Measurements from ENCODE around the gene ALKBH3.

DNA sequence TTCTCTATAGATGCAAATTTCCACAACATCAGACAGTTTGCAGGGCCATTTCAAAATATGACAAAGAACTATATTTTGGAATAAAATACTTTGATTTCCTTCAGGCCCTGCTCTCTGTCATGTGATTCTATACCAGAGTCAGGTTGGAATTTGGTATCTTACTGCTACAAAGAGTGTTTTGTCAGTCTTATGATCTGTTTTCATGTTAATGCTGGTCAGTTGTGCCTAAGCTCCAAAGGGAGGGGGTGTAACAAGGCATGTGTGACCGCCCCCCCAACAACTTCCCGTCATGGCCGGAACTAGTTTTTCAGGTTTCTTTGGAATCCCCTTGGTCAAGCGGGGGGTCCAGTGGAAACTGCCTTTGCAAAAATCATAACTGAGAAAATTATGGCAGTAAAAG is 76.9 kb downstream of the ALKBH3 start:
- TF ChIP-seq, protein P1, sequence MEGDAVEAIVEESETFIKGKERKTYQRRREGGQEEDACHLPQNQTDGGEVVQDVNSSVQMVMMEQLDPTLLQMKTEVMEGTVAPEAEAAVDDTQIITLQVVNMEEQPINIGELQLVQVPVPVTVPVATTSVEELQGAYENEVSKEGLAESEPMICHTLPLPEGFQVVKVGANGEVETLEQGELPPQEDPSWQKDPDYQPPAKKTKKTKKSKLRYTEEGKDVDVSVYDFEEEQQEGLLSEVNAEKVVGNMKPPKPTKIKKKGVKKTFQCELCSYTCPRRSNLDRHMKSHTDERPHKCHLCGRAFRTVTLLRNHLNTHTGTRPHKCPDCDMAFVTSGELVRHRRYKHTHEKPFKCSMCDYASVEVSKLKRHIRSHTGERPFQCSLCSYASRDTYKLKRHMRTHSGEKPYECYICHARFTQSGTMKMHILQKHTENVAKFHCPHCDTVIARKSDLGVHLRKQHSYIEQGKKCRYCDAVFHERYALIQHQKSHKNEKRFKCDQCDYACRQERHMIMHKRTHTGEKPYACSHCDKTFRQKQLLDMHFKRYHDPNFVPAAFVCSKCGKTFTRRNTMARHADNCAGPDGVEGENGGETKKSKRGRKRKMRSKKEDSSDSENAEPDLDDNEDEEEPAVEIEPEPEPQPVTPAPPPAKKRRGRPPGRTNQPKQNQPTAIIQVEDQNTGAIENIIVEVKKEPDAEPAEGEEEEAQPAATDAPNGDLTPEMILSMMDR (IDR thresholded peaks at IDR 0.05) = no peak
- no peak for TF ChIP-seq POLR2A (IDR thresholded peaks at IDR 0.05)
- no peak for TF ChIP-seq POLR2AphosphoS5 (IDR thresholded peaks at IDR 0.05)

All from stomach (tissue), 4 donors.